Left kidney (tissue), 2 donors: ENCODE data around the gene TDRKH. TPM values are rescaled to one million over a fixed set of nuclear protein-coding genes. Genes with fewer than 3 reads are reported as not detected.

Source experiments
- DNase-seq: peaks from one replicate; pipeline ENCODE4 v3.0.0-alpha.2; 2013
- polyA plus RNA-seq: library from polyadenylated mRNA; unstranded; fragments of 120-200 nt; gene quantifications from one replicate; pipeline ENCODE4 v1.2.1, GENCODE V29; 2013; ENCODE audit not compliant: insufficient read length

Gene TDRKH
- polyA plus RNA-seq, 1 donor = 8.8 TPM

DNA sequence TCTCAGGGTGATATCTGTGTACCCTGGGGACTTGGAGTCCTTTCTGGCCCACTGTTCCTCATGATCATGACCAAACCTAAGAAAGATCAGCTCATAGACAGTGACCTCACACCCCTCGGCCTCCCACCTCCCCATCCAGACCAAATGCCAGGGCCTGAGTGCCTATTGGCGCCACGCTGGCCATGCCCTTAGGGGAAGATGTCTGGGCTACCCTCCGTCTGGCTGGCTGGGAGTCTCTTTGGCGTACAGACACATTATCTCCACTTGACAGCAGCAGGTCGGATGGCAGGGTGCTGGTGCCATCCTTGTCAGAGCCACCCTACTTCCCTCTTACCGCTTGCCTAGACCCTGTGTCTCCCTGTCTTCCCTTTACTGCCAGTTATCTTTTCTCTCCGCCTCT lies 32.9 kb upstream of the TDRKH start:
- no peak for DNase-seq

DNA sequence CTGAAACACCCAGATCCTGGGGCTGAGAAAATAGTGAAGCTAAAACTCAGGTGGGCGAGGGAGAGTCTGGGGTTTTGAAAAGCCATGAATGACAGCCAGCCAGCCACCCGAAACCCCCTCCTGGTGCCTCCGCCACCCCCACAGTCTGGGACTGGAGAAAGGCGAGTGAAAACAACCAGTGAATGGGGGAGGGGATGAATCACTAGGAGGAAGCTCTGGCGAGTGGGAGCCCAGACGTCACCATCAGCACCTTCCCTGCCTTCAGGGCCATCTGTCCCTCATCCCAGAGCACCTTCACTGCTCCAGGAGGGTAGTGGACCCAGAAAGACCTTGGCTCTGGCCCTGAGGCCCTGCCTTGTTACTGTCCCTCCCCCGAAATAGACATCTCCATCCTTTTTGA lies 32.1 kb upstream of the TDRKH start:
- DNase-seq = no peak

DNA sequence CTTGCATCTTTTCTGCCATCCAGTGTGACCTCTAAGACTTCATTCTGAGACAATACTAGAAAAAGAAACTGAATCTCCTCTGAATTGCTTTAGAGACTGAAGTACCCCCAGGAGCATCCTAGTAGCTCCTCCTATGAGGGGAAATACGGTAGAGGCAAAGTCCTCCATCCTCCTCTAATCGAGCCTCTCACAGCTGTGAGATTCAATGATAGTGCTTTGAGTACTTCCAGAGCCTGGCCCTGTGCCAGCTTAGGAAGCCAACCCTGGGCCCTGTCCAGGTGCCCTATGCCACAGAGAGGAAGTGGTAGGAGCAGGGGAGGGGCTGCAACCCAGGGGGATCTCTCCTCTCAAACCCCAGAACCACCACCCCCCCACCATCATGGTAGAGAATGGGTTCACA lies 30.6 kb upstream of the TDRKH start:
- no peak for DNase-seq

DNA sequence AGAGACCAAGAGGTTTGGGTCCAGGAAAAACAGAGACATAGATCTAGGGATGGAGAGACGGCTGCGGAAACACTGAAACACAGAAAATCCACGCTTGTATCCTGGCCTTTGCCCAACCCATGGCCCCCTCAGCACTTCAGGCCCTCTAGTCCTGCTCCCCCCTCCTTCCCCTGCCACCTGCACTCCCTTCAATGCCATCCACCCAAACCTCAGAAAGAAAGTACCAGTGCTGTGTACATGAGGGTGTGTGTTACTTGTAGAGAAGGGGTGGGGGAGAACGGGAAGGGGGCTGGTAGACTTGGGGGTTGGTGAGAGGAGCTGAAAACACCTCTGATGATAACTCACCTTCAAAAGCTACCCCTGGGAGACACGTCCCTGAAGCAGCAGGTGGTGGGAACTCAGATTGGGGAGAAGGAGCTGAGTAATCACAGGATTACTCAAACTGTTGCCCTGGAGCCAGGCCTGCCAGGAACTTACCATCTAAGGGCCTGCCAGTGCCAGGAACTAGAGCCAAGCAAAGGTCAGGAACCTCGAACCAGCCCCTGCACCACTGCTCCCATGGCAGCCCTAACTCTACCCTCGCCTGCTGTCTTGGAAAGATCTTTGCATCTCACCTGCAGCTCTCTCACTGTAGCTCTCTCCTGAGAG lies 29.8 kb upstream of the TDRKH start:
- DNase-seq = no peak

DNA sequence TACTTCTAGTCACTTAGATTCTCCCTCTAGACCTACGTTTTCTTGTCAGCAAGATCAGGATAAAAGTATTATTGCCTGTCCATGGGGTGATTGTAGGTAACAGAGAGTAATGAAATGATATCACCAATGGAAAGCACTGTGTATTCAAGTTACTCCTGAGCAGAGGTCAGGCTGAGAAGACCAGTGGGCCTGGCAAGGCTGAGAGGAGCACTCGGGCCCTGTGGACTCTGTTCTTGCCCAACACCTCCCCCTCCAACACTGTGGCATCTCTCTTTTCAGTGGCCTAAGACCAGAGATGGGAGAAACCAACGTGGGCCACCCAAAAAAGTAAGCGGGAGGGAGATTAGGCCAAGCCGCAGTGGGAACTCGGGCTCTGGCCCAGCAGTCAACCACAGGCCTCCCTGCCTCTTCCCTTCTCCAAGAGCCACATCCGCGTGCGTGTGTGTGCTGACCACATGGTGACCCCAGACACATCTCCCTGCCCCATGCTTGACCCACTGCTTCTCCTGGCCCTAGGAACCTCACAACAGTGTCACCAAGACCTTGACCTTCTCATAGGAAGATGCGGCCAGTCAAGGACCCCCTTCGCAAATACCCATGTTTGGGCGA lies 29.0 kb upstream of the TDRKH start:
- DNase-seq = no peak

DNA sequence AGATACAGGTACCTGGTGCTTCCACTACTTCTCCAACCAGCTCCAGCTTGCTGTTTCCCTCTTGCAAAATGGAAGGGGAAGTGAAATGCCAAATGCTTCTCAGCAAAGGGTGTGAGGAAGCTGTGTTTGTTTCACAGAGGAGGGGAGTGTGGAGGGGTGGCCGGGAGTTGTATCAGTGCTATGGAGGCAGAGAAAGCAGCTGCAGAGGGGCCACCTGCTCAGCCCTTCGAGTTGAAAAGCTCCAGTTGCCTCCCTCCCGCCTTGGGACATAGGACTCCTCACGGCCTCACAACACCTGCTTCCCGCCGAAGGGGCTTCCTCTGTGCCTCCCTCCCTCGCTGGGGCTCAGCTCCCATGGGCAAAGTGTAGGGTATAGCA lies 27.0 kb upstream of the TDRKH start:
- no peak for DNase-seq

DNA sequence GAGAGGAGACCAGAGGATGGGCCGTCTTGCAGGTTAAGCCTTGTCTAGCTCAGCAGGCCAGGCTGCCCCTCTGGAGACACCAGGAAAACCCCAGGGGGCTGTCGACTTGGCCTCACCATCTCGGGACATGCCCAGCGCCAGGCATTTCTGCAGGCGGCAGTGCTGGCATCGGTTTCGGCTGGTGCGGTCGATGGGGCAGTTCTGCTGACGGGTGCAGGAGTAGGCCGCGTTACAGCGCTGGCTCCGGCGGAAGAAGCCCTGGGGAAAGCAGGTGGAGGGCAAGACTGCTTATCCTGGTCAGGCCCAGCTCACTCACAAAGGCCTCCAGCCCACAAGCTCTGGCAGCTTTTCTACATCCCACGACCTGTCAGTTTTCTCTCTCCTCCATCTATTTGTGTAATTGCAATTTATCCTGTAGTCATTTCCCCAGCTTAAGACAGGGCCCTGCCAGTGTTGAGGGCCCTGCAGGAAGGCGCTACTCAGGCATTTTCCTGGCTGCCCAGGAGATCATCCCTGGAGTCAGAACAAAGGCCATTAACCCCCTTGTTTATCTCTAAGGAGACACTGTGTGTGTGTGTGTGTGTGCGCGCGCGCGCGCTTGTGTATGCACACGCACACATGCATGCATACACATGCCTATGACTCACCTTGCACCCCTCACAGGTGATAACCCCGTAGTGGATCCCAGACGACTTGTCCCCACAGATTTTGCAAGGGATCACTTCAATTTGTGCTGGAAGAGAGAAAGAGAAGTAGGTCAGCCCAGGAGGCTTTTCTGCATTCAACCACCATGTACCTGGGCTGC lies 26.4 kb upstream of the TDRKH start:
- DNase-seq = no peak

DNA sequence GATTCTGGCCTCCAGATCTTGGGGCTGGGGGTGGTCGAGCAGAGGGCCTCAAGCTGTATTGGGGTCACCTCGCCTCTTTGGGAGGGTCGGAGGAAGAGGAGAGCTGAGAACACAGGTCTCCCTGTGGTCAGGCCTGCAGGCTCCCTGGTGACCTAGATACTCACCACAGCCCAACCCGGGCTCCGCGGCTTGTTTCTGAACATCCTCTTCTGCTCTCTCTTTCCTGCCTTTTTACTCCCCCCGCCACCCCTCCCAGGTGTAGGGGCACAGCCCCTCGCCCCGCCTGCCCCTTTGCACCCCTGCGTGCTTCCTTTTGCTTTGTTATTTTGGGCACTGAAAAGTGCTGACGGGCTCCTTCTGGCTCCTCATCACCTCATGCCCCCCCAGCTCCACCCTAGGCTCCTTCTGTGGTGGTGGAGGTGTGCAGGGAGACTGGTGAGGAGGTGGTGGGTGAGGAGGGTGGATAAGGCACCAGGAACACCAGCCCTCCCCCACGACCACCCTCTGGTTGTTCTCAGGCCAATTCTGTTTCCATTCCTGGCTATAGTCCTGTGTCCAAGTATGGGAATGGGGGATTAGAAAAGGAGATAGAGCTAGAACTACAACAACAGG lies 25.5 kb upstream of the TDRKH start:
- no peak for DNase-seq

DNA sequence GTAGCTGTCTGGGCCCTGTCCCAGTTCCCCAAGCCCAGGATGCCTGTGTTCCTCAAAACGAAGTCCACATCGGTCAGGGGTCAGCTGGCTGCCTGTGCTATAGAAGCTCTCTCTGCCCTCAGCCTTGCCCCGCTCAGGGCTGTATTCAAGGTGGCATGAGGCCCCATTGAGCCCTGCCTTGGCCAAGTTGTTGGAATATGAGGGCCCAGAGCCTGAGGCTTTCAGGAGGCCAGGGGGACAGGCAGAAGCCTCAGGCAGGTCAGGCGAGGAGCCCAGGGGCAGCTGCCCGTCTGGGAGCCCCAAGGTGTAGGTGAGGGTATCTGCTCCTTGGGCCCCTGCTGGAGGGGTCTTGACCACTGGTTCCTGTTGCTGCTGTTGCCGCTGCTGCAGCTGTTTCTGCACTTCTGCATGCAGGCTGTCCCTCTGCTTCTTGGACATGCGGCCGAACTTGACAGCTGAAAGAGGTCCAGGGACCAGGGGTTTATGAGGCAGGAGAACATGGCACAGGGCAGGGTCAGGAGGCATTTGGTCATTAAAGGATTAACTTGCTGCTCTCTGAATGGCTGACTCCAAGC lies 24.8 kb upstream of the TDRKH start:
- no peak for DNase-seq

DNA sequence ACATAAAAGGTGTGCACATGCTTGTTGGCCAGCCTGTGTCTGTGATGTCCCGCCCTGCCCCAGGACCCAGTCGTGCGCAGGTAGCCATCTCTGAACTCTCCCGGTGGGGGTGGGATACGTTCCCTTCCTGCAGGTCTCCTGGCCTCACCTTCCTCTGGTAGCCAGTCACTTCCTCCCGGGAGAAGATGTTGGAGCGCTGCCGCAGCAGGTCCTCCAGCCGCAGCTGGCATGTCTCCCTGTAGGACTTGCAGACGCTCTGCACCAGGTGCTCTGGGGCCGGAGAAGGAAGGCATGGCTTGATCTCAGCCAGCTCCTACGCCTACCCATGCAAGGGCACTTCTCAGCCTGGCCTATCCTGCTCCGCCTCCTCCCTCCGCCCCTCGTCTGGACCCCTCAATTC lies 24.1 kb upstream of the TDRKH start:
- no peak for DNase-seq

DNA sequence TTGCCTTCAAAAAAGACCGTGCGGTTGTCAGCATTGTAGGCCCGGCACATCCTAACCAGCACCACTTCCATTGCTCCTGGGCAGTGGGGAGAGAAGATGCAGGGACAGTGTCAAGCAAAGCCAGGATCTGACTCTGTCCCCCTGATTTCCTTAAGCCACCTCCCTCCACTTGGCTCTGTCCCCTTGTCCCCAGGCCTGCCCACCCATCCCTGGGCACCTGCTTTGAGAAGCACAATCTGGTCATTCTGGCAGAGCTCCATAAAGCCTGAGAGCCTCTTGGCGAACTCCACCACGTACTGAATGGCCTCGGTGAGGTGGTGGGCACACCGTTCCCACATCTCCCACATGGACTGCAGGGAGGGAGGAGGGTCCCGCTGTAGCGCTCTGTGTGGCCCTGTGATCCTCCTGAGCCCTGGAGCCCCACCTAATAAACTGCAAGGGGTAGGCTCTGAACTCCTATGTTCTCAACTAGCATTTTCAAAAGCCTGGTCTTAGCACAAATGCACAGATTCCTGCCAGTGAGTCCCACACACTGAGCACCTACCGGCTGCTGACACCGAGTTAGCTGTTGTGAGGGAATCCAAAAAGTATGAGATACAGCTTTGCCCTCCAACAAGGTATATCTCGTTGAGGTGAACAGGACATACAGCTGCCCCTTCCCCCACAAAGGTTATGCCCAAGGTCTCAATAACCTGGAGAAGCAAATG lies 23.1 kb upstream of the TDRKH start:
- DNase-seq = no peak

DNA sequence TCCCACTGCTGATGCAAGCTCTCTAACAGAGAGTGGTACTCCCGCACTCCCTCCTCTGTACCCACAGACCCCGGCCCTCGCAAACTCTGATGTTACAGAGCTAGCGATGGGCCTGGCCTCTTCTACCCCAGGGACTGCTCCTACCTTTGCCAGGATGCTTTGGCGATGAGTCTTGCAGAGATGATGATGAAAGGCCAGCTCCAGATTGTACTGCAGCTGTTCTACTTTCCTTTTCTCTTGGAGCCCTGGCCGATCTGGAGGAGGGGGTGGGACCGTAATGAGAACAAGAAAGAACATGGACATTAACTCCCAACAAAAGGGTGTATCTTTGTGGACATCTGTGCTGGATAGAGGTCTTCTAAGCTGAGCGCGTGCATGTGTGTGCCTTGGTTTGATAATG lies 20.9 kb upstream of the TDRKH start:
- DNase-seq = no peak

DNA sequence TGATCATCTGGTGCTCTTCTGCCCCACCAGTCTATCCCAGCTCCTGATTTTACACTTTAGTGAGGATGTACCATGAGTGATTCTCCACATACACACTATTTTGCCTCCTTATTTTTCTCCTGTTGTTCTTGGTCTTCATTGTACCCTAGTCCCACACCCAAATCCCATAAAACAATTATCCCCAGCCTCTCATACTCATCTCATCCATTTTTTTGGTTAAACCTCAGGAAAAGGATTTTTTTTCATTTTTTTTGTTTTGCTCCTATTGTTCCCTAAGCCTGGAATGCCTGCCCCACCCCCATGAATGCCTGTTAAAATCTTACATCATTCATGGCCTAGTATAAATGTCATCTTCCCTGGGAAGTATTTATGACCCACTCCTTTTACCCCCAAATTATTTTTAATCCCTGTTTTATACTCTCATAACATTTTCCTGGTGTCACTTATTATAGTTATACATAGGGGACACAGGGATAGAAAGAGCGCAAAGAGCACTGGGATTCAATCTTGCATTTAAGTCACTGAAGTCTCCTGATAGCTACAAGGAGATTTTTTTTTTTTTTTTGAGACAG lies 19.8 kb upstream of the TDRKH start:
- DNase-seq = no peak

DNA sequence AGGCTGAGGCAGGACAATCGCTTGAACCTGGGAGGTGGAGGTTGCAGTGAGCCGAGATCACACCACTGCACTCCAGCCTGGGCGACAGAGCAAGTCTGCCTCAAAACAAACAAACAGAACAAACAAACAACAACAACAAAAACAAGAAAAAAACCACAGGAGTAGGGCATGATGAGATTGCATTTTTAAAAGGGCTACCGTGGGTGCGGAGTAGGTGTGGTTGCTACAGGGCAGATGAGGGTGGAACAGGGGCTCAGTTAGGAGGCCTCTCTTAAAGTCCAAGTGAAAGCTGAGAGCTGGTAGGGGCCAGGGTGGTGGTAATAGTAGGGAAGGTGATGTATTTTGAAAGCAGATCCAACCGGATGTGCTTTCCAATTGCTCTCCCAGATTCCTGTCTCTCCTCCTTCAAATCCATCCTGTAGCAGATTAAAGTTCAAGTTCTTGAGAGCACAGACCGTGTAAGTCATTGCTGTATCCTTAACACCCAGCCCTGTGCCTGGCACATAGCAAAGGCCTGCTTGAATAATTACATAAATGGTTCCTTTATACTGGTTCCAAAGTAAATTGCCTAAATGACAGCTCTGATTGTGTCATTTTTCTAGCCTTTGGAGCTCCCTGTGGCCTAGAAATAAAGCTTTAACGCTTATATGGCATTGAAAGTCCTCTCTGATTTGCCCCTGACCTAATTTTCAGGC lies 19.1 kb upstream of the TDRKH start:
- DNase-seq = no peak

DNA sequence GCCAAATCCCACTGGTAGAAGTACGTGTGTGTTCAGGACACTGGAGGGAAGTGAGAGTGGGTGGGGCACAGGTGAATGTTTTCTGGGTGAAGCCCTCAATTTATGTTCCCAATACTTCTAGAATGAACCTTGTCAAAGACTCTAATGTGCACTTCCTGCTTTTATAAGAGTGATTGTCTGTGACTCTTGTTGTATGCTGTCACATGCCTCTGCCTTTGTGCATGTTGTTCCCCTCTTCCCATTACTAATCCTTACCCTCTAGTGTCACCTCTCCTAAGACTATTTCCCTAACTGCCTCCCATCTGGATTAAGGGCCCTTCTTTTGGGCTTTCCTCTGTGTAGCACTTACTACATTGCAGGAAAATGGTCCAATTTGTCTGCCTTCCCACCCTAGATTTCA lies 17.5 kb upstream of the TDRKH start:
- DNase-seq = no peak

DNA sequence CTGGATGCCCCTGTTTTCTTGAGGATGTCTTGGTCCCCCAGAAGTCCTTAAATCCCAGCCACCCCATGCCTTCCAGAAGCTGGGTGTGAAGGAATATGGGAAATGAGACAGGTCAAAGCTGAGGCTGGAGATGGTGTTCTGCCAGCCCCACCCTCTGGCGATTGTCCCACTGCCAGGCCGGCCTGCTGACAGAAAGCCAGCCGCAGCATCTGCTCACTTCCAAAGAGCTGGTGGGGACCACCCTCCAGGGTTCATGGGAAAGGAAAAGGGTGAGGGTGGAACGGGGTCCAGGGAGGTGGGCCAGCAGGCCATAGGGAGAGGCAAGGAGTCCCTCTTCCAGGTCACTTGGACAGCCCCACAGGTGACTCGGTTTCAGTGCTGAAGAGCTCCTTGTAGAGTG lies 16.8 kb upstream of the TDRKH start:
- DNase-seq = no peak

DNA sequence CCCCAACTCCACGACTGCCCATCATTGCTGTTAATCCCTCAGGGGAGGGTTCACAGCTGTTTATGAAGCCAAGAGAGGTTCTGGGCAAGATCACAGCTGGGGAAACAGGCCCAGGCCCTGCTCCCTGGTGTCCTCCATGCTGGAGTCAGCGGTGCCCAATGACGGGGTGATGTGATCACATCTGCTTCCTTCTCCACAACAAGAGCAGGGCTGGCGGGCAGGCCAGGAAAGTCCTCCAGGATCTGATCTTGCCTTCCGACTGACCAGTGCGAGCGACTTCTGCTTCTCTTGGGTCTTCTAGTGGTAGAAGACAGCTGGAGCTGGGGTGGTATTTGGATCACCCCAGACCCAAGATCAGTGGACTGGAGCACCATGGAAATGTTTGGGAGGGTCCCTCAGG lies 15.9 kb upstream of the TDRKH start:
- no peak for DNase-seq

DNA sequence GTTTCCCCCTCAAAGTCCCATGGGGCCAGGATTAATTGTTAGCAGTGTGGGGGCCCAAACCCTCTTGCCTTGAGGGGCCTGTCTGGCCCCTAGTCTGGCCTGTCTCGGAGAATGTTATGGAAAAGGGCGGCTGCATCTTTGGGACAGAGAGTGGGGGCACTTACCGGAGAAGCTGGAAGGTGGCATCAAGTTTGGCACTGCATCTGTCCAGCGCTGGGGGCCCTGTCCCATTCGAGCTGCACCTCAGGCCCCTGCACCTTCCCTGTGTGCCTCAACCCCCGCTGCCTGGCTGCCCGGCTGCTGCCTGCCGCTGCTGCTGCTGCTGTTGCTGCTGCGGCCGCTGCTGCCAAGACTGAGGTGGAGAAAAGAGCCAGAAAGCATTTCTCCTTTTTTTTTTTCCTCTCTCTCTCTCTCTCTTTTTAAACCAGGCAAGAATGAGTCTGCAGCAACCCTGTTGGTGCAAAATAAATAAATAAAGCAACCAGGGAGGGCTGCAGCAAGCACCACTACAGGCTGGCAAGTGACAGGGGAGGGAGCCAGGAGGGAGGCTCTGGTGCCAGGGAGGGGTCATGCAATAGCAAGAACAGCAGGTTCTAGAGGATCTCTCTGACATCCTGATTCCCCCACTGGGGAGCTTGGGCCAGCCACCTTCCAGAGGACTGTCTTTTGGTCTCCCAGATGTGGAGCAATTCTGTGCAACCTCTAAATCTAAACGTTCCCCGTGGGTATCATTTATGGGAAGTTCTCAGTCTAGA lies 14.9 kb upstream of the TDRKH start, which contains the start of gene LINGO4:
LINGO4 (minus strand) TSS at position 354 of the 755 bp plus-strand sequence. CDS start 2,715 bp downstream, outside the sequence.
- DNase-seq = no peak

DNA sequence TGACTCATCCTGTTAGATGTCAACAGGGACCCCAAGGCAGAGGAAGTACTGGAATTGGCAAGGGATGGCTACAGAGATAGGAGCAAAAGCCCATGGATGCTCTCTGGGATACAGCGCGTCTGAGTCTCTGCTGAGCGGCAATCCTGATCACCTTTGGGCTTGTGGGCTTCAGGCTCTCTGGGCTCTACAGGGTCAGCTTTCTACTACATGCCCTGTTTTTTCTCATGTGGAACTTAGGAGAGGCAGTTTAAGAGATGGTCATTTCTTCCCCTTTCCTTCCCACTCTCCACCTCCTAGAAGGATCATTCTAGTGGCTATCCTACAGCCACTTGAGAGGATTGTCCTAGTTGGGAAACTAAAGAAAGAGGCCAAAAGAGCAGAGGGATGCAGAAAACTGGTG lies 13.6 kb upstream of the TDRKH start:
- no peak for DNase-seq

DNA sequence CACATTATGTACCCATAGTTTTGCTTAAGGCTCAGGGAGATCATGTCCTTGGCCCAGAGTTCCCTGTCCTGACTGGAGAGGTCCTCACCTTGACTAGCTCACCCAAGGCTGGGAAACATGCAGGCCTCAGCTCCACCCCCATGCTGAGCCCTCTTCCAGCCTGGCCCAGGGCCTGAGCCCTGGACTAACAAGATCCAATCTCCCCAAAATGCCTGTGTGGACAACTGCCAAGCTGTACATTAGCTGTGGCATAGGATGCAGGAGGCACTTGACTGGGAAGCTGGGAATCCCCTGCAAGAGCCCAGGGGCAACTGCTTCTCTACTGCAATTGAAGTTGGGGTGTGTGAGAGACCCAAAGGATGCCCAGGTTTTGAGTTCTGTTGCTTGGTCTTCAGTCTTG lies 12.9 kb upstream of the TDRKH start:
- no peak for DNase-seq
